ENCODE measurements around the gene ITIH2.
"Not testable (repeated sequence)": the region's sequence is repeated elsewhere in the genome, so short reads cannot be mapped to it uniquely, and the experiment has no call there.

Gene ITIH2, protein sequence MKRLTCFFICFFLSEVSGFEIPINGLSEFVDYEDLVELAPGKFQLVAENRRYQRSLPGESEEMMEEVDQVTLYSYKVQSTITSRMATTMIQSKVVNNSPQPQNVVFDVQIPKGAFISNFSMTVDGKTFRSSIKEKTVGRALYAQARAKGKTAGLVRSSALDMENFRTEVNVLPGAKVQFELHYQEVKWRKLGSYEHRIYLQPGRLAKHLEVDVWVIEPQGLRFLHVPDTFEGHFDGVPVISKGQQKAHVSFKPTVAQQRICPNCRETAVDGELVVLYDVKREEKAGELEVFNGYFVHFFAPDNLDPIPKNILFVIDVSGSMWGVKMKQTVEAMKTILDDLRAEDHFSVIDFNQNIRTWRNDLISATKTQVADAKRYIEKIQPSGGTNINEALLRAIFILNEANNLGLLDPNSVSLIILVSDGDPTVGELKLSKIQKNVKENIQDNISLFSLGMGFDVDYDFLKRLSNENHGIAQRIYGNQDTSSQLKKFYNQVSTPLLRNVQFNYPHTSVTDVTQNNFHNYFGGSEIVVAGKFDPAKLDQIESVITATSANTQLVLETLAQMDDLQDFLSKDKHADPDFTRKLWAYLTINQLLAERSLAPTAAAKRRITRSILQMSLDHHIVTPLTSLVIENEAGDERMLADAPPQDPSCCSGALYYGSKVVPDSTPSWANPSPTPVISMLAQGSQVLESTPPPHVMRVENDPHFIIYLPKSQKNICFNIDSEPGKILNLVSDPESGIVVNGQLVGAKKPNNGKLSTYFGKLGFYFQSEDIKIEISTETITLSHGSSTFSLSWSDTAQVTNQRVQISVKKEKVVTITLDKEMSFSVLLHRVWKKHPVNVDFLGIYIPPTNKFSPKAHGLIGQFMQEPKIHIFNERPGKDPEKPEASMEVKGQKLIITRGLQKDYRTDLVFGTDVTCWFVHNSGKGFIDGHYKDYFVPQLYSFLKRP

GRCh38 chr10:7703140-7703539 is at the start of gene ITIH2:
Gene ITIH2 (plus strand): TSS chr10:7703316. CDS start chr10:7703435, 119 bp downstream.
- H3K36me3 ChIP-seq (ENCODE audit: insufficient read depth, low read length) = no peaks in the 10 kb centered on the region
- ATAC-seq (ENCODE audit: insufficient read depth, low read depth) = no peak
- TF ChIP-seq EZH2 (IDR thresholded peaks at IDR 0.05; ENCODE audit: borderline replicate concordance, low read depth, low read length, severe bottlenecking) = no peak
- TF ChIP-seq, protein P1, sequence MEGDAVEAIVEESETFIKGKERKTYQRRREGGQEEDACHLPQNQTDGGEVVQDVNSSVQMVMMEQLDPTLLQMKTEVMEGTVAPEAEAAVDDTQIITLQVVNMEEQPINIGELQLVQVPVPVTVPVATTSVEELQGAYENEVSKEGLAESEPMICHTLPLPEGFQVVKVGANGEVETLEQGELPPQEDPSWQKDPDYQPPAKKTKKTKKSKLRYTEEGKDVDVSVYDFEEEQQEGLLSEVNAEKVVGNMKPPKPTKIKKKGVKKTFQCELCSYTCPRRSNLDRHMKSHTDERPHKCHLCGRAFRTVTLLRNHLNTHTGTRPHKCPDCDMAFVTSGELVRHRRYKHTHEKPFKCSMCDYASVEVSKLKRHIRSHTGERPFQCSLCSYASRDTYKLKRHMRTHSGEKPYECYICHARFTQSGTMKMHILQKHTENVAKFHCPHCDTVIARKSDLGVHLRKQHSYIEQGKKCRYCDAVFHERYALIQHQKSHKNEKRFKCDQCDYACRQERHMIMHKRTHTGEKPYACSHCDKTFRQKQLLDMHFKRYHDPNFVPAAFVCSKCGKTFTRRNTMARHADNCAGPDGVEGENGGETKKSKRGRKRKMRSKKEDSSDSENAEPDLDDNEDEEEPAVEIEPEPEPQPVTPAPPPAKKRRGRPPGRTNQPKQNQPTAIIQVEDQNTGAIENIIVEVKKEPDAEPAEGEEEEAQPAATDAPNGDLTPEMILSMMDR (IDR thresholded peaks at IDR 0.05; ENCODE audit: borderline replicate concordance, extremely low read depth, low read length, poor library complexity, severe bottlenecking) = no peak
- H3K9me3 ChIP-seq (ENCODE audit: insufficient read depth, low read length, severe bottlenecking) = no peaks in the 10 kb centered on the region
- H3K79me2 ChIP-seq (ENCODE audit: insufficient read depth, low read length) = no peaks in the 10 kb centered on the region
- H3K4me3 ChIP-seq (ENCODE audit: low read depth in 1 of 2, low read length in 2 of 2) = no peak within 1 kb of the TSS
- H2AFZ ChIP-seq (ENCODE audit: low read depth, low read length) = no peak within 1 kb of the TSS
- H4K20me1 ChIP-seq (ENCODE audit: insufficient read depth, low read length) = no peaks in the 10 kb centered on the region
- H3K4me2 ChIP-seq (ENCODE audit: insufficient read depth, low read length) = no peak within 1 kb of the TSS
- H3K27me3 ChIP-seq (ENCODE audit: insufficient read depth, low read length, poor library complexity) = peaks cover 3% of the 10 kb centered on the region
- H3K27ac ChIP-seq (ENCODE audit: low read length) = no peak within 1 kb of the TSS
- DNase-seq = no peak
- no peaks in the 10 kb centered on the region for H3K4me1 ChIP-seq (ENCODE audit: insufficient read depth, low read length)
- no peak within 1 kb of the TSS for H3K9ac ChIP-seq (ENCODE audit: low read depth, low read length)

DNA sequence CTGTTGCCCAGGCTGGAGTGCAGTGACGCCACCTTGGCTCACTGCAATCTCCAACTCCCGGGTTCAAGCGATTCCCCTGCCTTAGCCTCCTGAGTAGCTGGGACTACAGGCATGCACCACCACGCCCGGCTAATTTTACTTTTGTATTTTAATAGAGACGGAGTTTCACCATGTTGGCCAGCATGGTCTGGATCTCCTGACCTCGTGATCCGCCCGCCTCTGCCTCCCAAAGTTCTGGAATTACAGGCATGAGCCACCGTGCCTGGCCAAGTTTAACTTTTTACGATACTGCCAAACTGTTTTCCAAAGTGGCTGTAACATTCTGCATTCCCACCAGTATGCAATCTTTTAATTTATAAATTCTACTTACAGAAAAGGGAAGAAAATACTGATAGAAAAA is 46.0 kb upstream of the ITIH2 start:
- not testable (repeated sequence) for H3K9ac ChIP-seq (ENCODE audit: low read depth, low read length); H3K79me2 ChIP-seq (ENCODE audit: insufficient read depth, low read length); H4K20me1 ChIP-seq (ENCODE audit: insufficient read depth, low read length); H3K4me2 ChIP-seq (ENCODE audit: insufficient read depth, low read length); H3K9me3 ChIP-seq (ENCODE audit: insufficient read depth, low read length, severe bottlenecking); H2AFZ ChIP-seq (ENCODE audit: low read depth, low read length); ATAC-seq (ENCODE audit: insufficient read depth, low read depth); H3K4me3 ChIP-seq (ENCODE audit: low read depth in 1 of 2, low read length in 2 of 2); H3K4me1 ChIP-seq (ENCODE audit: insufficient read depth, low read length); H3K36me3 ChIP-seq (ENCODE audit: insufficient read depth, low read length); H3K27ac ChIP-seq (ENCODE audit: low read length); DNase-seq; H3K27me3 ChIP-seq (ENCODE audit: insufficient read depth, low read length, poor library complexity)

DNA sequence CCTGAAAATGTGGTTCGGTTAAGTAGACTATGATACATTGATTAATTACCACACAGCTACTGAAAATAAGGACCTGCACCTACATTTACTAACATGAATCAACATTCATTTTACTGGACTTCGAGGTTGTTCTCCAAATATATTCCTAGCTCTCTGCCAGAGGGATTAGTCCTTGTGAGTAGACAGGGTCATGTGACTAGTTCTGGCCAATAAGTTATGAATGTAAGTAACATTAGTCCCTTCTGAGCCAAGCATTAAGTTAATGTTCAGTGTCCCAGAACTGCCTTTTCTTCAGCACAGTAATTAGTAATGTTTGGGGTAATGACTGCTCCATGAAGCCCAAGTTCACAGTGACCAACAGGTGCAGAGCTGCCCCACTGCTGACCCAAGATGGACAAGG is 45.6 kb upstream of the ITIH2 start:
- H3K27me3 ChIP-seq (ENCODE audit: insufficient read depth, low read length, poor library complexity) = no peaks in the 10 kb centered on the region
- H3K4me1 ChIP-seq (ENCODE audit: insufficient read depth, low read length) = no peaks in the 10 kb centered on the region
- H3K9me3 ChIP-seq (ENCODE audit: insufficient read depth, low read length, severe bottlenecking) = no peaks in the 10 kb centered on the region
- ATAC-seq (ENCODE audit: insufficient read depth, low read depth) = no peak
- H3K27ac ChIP-seq (ENCODE audit: low read length) = no peak overlapping the region
- H3K4me2 ChIP-seq (ENCODE audit: insufficient read depth, low read length) = no peak overlapping the region
- DNase-seq = no peak
- no peak overlapping the region for H3K9ac ChIP-seq (ENCODE audit: low read depth, low read length)
- no peaks in the 10 kb centered on the region for H3K36me3 ChIP-seq (ENCODE audit: insufficient read depth, low read length)
- no peaks in the 10 kb centered on the region for H3K79me2 ChIP-seq (ENCODE audit: insufficient read depth, low read length)
- H4K20me1 ChIP-seq (ENCODE audit: insufficient read depth, low read length) = no peaks in the 10 kb centered on the region
- TF ChIP-seq, protein P1 (IDR thresholded peaks at IDR 0.05; ENCODE audit: borderline replicate concordance, extremely low read depth, low read length, poor library complexity, severe bottlenecking) = no peak
- TF ChIP-seq EZH2 (IDR thresholded peaks at IDR 0.05; ENCODE audit: borderline replicate concordance, low read depth, low read length, severe bottlenecking) = no peak
- H2AFZ ChIP-seq (ENCODE audit: low read depth, low read length) = no peak overlapping the region
- H3K4me3 ChIP-seq (ENCODE audit: low read depth in 1 of 2, low read length in 2 of 2) = no peak overlapping the region

DNA sequence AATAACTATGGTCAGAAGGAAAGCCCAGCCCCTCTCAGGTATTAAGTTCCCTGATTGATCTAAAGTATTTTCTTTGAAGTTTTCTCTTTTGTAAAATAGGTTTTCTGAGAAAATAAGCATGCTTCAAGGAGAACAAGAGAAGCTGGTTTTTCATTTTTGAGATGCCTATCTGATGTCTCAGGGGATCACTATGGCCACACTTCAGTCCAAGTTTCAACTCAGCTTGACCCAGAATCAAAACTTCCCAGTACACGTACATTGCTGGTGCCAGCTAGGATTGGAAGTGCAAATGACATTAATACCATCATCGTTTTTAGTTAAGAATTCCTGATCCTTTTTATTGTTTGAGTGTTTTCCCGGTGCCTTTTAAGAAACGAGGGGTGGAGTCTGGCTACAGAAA is 43.6 kb upstream of the ITIH2 start:
- H3K4me2 ChIP-seq (ENCODE audit: insufficient read depth, low read length) = no peak overlapping the region
- H3K9ac ChIP-seq (ENCODE audit: low read depth, low read length) = no peak overlapping the region
- ATAC-seq (ENCODE audit: insufficient read depth, low read depth) = no peak
- no peaks in the 10 kb centered on the region for H4K20me1 ChIP-seq (ENCODE audit: insufficient read depth, low read length)
- TF ChIP-seq EZH2 (IDR thresholded peaks at IDR 0.05; ENCODE audit: borderline replicate concordance, low read depth, low read length, severe bottlenecking) = no peak
- TF ChIP-seq, protein P1 (IDR thresholded peaks at IDR 0.05; ENCODE audit: borderline replicate concordance, extremely low read depth, low read length, poor library complexity, severe bottlenecking) = no peak
- DNase-seq = no peak
- no peaks in the 10 kb centered on the region for H3K79me2 ChIP-seq (ENCODE audit: insufficient read depth, low read length)
- no peaks in the 10 kb centered on the region for H3K4me1 ChIP-seq (ENCODE audit: insufficient read depth, low read length)
- no peaks in the 10 kb centered on the region for H3K36me3 ChIP-seq (ENCODE audit: insufficient read depth, low read length)
- no peak overlapping the region for H3K4me3 ChIP-seq (ENCODE audit: low read depth in 1 of 2, low read length in 2 of 2)
- no peak overlapping the region for H3K27ac ChIP-seq (ENCODE audit: low read length)
- no peaks in the 10 kb centered on the region for H3K9me3 ChIP-seq (ENCODE audit: insufficient read depth, low read length, severe bottlenecking)
- no peak overlapping the region for H2AFZ ChIP-seq (ENCODE audit: low read depth, low read length)
- H3K27me3 ChIP-seq (ENCODE audit: insufficient read depth, low read length, poor library complexity) = no peaks in the 10 kb centered on the region
